ENCODE results near the gene RBM28.

- TF ChIP-seq CTCF (conservative IDR thresholded peaks at IDR 0.05; ENCODE audit: low read depth, low read length), result no peak
- no peak for TF ChIP-seq EZH2 (IDR thresholded peaks at IDR 0.05; ENCODE audit: low read length, unreplicated experiment)
Observed at GRCh38 chr7:128255271-128255670, 88.4 kb downstream of the RBM28 start.

All from PC-3 (cell line).